Measurements from ENCODE around the gene USP40.

Gene USP40

DNA sequence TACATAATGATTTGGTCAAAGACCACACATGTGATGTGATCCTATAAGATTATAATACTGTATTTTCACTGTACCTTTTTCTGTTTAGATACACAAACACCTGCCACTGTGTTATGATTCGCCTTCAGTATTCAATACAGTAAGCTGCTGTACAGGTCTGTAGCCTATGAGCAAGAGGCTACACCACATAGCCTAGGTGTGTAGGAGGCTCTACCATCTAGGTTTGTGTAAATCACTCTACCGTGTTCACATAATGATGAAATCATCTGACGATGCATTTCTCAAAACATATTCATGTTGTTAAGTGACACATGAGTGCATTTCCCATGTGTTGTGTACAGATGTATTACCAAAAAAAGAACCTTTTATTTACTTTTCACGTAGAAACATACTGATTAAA is 74.5 kb downstream of the USP40 start:
- DNase-seq = no peak

DNA sequence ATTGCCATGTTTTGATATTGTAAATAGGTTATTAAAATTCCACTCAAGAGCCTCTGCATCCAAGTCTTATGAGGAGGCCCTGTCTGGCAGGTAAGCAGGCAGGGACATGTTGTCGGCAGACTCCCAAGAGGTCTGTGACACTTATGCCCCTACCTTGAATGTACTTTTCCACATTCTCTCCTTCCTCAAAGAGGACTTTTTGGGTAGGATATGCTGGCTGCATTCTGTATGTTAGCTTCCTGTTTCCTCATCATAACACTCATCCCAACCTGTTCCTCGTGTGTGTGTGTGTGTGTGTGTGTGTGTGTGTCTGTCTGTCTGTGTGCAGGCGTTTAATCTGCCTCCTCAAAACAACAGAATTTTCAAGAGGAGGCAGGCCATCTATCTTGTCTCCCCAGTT is 75.3 kb downstream of the USP40 start:
- no peak for DNase-seq

DNA sequence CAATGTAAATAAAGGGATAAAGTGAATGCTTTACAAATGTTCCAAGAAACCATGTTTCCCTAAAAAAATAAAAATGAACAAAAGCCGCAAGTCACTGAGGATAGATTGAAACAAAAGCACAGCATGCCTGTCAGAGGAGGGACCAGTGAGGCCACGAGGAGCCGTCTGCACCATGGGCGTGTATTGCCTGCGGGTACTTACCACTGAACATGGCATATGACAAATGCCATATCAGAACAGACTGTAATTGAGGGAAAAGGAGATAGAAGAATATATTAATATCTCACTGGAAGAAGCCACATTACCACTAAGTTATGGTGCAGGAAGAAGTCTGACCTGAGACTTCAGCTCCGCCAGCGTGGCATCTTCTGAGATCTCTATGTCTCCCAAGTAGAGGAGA is 75.8 kb downstream of the USP40 start:
- no peak for DNase-seq

DNA sequence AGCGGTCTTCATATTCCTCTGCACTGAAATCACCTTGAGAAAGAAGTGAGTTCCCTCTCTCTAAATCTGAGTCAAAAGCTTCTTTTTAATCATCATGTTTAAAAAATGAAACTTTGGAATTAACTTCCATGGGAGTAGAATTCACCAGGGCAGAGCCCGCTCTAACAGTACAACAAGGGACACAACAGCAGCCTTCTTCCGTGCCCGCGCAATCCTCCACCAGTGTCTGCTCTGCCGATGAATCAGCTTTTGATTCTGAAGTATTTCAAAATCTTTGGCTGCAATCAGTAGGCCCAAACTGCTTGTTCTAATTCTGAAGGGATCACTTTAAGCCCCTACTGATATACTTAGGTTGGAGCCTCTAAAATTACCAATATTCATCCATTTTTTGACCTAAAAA is 76.9 kb downstream of the USP40 start:
- no peak for DNase-seq

DNA sequence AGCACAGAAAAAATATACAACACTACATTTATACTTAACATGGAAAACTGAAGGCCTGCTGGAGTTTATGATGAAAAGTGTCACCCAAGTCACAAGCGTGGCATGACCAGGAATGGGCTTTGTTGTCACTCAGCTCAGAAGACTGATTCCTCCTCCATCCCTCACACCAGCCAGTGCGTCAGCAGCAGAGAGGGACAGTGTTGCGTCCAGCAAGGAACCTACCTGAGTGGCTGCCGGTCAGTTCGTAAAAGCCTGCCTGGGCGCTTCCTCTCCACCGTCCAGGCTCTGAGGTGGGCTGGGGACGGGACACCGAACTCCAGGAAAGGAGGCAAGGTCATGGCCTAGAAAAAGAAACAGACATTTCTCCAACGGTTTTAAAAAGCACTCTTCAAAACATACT is 77.4 kb downstream of the USP40 start:
- no peak for DNase-seq

DNA sequence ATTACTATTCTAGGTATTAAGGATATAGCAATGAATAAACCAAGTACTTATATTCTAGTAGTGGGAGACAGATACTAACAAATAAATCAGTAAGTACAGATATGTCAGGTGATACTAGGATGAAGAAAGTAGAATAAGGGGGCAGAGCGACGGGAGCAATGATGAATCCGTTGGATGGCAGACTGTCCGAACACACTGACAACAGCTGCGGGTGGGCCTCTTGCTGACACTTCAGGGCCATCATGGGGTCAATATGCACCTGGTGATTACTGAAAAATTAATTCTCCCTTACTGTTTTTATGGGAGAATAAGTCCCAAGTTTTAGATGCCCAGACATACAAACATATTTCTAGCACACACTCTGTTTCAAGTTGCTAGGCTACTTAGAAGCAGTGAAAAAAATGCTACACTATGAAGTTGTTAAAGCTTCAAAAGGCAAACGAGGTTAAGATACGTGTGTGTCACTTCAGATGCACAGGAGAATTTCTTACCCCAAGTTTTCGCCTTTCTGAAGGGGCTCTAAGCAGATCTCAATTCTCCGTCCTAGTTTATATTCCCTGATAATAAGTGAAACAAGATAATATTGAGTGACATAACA is 78.7 kb downstream of the USP40 start:
- DNase-seq = peak; percentile 43

DNA sequence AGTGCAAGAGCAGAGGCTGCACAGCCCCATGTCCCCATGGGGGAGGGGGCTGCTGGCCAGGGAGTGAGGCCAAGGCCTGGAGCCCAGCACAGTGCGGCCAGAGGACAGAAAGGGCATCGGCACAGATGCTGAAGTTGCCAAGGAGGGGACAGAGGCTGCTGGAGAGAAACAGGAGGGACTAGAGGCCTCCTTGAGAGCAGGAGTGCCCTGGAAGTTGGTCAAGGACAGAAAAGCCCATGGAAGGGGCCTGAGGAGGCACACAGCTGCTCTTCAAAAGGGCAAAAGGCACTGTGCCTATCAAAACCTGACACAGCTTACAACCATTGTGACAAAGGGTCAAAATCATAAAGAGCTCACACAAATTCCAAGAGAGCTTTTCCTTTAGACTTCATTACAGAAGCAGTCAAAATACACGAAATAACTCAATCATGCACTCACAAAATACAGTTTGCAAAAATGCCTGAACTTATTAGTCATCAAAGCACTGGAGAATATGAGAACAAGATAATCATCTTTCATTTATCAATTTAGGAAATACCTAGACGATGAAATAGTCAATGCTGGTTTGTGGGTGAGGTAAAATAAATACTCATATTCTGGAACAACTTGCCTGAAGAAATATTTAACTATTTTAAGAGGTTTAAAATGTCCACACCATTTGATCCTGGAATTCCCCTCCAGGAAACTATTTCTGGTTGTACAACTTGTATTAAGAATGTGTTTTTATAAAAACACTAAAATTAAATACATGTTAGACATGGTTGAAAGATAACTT is 79.6 kb downstream of the USP40 start:
- peak; percentile 37 for DNase-seq

DNA sequence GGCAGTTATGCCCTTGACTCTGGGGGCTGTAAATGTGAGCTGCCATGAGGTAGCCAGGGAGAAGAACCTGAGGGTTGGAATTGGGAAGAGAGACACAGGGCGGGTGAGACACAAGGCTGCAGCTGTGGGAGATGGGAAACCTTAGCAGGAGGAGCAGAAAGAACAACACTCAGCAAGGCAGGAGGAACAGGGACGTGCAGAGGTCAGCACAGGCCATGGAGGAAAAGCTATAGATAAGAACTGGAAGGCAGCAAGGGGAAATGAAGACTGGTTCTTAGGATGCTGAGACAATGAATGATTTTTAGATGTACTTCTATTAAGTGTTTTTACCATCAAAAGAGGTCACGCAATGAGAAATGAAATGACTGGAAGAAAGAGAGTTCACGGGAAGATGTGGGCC is 80.2 kb downstream of the USP40 start:
- DNase-seq = no peak

DNA sequence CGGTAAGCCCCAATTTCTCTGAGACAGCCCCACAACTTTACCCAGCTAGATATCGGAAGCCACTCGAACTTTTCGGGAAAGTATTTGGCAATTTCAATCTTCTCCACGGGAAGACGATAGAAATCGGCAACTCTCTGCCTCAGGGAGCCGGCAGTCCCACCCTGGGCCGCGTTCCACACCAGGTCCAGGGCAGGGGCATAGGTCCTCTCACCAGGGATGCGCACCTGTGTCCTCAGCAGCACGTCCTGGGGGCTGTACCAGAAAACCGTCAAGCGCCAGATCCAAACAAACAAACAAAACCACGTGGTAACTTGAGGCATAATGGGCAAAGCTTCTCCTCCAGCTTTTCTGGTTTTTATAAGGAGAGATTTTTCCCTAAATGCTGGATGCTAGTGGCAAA is 80.9 kb downstream of the USP40 start:
- no peak for DNase-seq

DNA sequence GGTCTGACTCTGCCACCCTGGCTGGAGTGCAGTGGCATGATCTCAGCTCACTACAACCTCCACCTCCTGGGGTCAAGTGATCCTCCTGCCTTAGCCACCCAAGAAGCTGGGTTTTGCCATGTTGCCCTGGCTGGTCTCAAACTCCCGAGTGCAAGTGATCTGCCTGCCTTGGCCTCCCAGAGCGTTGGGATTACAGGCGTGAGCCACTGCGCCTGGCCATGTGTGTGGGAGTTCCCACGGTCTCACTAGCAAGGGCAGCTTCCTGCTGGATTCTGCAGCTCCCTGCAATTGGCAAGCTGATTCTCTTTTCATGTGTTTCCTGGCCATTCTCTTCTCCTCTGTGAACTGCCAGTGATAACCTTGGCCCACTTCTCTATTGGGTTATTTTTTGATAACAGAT is 84.0 kb downstream of the USP40 start:
- DNase-seq = no peak

DNA sequence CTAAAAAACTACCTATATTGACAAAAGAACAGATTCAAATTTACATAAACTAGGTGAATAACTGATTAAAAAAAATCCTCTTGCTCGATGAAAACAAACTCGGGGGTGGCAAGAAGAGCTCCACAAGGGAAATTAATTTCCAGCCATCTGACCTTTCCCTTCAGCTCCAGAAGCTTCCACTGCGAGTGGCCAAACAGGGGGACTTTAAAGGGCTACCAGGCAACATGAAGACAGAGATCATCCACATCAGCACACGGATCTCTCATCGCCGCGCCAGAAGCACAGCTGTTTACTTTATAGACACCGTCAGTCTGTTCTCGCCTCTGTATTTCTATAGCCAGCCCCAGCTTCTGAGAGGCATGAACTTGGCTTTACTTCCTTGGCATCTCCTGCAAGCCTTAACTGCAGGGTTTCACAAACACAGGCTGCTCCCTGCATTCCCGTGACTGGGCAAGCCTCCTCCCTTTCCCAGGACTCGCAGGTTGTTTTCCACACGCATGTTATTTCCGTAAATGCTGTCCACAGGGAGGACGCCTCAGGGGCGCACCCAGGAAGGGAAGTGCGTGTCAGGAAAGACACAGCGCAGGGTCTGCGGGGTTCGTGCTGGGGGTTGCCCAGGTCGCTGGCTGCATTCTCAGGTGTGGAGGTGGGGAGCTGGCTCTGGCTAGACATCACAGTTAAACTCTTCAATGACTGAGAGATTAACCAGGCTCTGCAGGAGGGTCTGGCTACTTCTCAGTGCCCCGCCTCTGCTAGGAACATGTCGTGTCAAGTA is 85.0 kb downstream of the USP40 start:
- peak; percentile 46 for DNase-seq

DNA sequence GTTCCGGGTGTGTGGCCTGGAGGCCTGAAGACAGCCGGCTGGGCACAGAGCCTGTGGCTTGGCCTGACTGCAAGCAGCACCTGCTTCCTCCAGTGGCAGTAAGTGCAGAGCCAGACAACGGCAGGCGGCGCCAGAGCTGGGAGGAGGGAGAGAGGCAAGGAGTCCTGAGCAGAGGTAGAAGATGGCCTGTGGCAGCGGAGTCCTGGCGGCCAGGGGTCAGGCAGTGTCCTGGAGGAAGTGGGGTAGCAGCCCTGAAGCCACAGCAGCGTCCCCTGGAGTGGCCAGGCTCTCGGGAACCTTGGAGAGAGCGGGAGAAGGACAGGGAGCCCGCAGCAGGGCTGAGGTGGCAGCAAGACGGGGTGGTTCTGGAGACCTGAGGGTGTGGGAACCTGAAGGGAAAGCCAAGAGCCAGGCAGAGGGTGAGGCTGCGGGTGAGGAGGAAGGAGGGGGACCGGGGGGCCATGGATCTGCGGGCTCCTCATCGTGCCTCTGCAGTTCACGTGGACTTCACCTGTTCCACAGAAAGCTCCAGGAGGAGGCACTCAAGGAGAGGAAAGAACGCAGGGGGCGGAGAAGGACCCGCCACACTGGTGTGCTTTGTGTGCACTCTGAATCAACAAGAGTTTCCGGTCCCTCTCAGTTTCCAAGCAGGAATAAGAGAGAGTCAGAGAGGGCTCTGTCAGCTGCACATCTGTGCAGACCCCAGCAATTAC is 85.9 kb downstream of the USP40 start:
- peak; percentile 53 for DNase-seq

DNA sequence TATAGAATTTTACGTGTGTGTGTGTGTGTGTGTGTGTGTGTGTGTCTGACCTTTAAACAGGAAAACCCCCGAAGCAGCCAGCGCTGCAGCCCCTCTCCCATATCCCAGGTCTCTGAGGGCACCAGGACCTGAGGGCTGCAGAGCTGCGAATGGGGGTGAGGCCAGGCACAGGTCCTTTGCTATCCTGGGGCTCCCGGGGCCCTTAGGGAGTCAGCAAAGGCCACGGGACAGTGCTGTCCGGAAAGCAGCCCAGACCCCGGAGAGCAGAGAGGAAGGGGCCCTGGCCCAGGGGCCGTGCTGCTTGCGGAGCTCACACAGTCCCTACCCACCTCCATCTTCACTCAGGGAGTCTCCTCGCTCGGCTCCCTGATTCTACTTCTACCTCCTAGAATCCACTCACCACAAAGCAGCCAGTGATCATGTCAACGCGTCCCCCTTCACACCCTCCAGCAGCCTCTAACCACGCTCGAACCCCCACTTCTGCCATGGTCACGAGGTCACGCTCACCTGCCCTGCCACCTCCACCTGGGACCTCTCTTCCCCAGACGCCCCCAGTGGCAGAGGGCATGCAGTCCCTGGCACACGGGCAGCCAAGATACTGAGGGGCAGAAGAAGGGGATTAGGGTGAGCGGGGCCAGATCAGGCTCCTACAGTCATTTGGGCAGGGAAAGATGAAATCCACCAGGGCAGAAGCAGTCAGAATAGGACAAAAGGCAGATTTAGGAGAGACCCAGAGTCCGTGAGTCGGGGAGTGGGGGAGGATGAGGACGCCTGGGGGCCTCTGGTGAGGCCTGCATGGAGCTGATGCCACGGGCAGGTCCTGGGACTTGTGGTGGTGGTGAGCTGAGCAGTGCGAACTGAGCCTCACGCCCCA is 86.7 kb downstream of the USP40 start:
- no peak for DNase-seq

DNA sequence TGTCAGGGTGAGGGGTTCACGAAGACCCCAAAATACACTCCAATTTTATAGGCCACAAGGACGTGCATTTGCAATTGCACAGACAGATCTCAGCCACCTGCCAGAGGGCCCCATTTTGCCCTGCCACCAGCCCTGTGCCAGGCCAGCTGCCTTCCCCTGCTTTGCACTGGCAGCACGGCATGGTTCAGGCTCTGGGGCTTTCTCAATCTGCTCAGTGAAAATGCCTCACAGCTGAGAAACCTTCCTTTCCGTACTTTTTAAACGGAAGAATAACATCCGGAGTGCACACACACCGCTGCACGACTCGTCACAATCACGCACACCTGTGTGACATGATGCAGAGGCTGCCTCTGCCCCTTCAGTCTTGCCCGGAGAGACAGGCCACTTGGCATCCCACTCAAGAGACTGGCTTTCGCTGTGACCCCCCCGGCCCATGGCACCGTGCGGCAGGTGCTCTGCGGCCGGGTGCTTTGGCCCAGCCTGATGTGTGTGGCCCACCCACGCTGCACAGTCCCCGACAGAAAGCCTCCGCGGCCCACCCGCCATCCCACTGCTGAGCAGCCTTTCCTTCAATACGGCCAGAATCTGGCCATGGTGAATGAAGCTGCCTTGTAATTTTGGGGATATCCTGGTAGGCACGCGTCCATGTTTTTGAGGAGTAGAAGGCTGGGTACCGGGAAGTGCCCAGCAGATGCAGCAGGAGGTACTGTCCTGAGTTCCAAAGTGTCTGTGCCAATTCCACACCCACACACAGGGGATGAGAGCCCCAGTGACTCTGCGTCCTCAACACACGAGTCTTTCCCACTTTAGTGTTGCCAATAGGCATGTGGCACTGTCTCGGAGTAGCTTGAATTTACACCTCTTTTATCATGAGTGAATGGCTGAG is 88.8 kb downstream of the USP40 start:
- no peak for DNase-seq

DNA sequence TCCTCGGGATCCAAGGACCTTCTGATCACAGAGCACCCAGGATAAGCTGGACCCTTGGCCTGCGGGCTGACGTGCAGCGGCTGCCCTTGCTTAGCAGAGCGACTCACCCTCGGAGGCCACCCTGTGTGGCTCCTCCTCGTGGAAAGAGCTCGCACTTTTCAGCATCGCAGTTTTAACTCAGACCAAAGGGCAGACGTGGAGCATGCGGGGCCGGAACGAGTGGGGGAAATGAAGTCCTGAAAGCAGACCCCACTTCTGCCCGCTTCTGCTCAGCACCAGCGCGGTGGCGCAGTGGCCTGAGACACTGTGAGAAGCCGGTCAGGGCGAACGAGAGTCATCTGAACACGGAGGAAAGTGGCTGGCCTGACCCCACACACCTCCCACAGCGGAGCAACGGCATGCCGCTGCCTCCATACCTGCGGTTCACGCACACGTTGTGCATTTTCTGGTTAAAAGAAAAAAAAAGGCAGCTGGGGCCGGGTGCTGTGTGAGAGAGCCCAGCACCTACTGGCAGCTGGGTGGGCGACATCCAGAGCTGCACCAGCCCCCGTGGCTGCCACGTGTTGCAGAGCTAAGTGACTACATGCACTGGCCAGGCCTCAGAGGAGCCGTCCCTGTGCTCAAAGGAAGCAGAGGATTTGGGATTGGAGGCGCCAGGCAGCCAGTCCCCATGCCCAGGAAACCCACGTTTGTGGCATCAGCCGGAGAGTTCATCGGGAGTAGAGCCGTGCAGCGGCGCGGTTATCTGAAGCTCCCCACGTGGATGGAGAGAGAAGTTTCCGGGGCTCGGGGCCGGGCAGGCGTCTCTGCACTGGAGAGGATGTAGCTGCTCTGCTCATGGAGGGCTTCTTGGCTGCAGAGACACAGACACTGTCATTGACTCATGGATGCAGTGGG is 89.7 kb downstream of the USP40 start:
- DNase-seq = no peak

DNA sequence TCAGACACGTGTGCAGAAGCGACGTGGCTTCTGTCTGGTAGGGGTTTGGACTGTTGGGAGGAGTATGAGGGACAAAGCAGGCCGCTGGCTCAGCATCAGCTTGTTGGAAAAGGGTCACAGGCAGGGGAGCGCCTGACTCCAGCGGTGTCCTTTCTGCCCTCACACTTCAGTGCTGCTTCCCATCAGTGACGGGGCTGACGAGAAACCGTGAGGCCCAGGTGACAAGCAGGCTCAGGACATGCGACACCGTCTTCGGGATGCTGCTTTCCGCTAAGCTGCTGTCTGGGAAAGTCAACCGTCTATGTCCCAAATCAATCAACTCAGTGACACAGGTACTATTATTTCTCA is 90.5 kb downstream of the USP40 start:
- DNase-seq = peak; percentile 25

DNA sequence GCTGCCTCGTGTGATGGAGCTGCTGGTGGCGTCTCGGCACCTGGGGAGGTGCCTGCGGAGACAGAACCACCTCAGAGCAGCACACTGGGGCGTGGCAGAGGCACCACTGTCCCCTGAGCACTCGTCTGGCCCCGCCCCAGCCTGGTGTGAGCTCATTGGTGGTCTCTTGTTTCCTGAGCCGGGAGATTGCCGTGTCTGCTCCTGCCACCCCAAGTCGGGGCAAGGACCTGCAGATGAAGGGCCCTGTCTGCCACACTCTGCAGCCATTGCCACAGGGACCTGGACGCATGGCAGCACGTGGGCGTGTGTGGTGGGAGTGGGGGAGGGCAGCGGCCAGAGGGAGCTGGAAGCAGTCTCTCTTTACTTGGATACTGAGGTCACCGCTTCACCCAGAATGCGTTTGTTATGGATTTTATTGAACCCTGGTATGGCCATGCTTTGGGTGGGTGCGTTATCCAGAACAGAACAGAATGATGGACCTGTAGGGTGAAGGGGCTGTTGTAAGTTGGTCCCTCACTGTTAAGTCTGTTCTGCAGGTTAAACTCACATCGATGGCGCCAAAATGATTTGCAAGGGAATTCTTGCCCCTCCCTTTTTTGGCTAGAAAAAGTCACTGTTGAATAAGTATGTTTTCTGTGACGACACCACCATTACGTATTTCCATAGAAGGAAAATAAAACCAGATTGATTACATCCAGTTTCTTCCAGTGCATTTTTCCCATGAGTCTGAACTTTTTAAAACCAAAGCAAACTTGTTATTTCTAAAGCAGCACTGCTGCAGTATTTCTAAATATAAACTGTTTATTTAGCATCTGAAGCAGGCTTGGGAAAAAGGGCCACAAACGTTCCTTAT is 92.0 kb downstream of the USP40 start:
- DNase-seq = no peak

DNA sequence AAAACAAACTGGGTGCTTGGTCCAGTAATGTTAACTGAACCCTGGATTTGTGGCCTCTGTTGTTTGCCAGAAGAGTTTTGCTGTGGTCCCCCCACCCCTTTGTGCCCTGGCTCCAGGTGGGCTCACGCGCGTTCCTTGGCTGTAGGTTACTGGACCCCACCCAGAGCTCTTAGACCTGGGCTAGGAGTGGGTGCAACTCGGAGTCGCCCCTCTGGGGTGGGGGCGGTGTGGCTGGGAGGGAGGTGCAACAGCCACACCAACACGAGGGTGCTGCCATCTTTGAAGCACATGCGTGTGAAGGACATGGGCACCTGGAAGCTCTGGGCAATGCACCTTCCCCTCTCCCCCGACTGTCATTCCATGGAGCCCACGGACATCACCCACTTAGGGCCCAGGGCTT is 92.7 kb downstream of the USP40 start:
- DNase-seq = no peak

DNA sequence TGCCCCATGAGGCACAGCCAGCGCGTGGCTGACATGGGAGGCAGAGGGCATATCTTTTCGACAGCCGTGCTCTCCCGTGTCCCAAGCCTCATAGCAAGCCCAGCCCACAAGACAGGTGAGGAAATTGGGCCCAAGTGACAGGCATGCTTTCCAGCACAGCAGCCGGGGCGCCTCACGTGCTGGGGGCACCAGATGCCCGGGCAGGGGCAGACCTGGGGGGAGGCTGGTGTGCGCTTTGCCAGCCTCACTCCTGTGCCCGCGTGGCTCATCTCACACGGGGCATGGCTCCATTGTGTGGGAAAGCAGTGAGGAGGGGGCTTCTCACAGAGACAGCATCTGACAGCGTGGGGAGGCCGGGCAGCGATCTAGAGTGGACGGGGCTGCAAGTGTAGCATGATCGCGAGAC is 93.2 kb downstream of the USP40 start:
- no peak for DNase-seq
